Sciatic nerve (tissue), 2 donors: Measurements from ENCODE around the gene RELCH. TPM values are rescaled to one million over a fixed set of nuclear protein-coding genes. Genes with fewer than 3 reads are reported as not detected.
A peak's percentile ranks its signal among the peaks of the same experiment; 100 is the strongest.
"Not testable (repeated sequence)": the region's sequence is repeated elsewhere in the genome, so short reads cannot be mapped to it uniquely, and the experiment has no call there.

Experiments used
- ATAC-seq: fragments of 200-7000 bp; cut with Tn5 transposase; one replicate; pipeline ENCODE4 v1.9.1; 2020; ENCODE audit warnings: mild to moderate bottlenecking, moderate library complexity
- DNase-seq: peaks from one replicate; pipeline ENCODE4 v3.0.0-alpha.2; 2020; ENCODE audit warnings: low spot score
- intact Hi-C: fragments of 100-400 bp; cut with DNase I; formaldehyde crosslinking; loops from one replicate; pipeline ENCODE4 v1.14.2; 2022
- total RNA-seq: library from RNA; stranded (reverse); fragmentation: NEBNext Ultra II Directional; extraction: Animal tissue kit (Norgen Biotek cat#: 25700); gene quantifications from one replicate; pipeline ENCODE4 v1.2.1, GENCODE V29; 2021
- donor health status: DM: no; HTN: no; CAD: no.
- donor health status: DM: no; HTN: no; CAD: no.

Gene RELCH, protein sequence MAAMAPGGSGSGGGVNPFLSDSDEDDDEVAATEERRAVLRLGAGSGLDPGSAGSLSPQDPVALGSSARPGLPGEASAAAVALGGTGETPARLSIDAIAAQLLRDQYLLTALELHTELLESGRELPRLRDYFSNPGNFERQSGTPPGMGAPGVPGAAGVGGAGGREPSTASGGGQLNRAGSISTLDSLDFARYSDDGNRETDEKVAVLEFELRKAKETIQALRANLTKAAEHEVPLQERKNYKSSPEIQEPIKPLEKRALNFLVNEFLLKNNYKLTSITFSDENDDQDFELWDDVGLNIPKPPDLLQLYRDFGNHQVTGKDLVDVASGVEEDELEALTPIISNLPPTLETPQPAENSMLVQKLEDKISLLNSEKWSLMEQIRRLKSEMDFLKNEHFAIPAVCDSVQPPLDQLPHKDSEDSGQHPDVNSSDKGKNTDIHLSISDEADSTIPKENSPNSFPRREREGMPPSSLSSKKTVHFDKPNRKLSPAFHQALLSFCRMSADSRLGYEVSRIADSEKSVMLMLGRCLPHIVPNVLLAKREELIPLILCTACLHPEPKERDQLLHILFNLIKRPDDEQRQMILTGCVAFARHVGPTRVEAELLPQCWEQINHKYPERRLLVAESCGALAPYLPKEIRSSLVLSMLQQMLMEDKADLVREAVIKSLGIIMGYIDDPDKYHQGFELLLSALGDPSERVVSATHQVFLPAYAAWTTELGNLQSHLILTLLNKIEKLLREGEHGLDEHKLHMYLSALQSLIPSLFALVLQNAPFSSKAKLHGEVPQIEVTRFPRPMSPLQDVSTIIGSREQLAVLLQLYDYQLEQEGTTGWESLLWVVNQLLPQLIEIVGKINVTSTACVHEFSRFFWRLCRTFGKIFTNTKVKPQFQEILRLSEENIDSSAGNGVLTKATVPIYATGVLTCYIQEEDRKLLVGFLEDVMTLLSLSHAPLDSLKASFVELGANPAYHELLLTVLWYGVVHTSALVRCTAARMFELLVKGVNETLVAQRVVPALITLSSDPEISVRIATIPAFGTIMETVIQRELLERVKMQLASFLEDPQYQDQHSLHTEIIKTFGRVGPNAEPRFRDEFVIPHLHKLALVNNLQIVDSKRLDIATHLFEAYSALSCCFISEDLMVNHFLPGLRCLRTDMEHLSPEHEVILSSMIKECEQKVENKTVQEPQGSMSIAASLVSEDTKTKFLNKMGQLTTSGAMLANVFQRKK
- 39.9 TPM for total RNA-seq

DNA sequence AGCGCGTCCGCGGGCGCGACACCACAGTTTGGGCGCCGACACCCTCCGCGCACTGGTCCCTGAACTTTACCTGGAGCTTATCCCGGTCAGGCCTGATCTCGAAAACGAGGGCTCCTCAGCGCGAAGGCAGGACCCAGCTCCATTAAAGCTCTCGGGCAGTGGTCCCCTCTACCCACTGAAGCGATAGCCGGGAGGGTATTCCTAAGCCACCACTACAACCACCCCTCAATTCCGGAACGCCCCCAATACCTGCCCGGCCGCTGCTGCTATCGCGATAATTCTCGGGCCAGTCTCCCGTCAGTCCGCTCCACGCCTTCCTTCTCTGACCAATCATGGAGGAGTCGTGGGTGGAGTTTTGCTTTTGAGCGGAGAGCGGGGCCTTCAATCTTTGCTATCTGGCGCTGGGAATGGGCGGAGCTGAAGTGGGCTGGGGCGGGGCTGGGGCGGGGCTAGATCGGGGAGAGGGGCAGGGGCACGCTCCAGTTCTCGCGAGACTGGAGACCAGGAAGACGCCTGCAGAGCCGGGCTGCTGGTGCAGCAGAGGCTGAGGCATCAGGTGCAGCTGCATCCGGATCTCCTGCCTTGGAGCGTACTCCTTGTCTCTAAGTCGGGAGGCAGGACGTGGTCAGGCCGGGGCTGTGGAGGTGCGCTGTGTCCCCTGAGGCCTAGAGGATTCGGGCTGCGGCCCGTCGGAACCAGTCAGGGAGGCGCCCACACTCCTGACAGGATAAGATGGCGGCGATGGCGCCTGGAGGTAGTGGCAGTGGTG, at the start of gene RELCH, which contains the start of gene PIGN:
Gene RELCH, plus strand, starts transcription at position 482 of the 769 bp plus-strand sequence. Its CDS starts 251 bp downstream, at position 733.
Gene PIGN, minus strand, starts transcription at position 283 of the 769 bp plus-strand sequence. CDS start 25,703 bp downstream, outside the sequence.
- ATAC-seq (peak; percentile 100), DNase-seq (peak; percentile 95)
- intact Hi-C loops: no loop called here

DNA sequence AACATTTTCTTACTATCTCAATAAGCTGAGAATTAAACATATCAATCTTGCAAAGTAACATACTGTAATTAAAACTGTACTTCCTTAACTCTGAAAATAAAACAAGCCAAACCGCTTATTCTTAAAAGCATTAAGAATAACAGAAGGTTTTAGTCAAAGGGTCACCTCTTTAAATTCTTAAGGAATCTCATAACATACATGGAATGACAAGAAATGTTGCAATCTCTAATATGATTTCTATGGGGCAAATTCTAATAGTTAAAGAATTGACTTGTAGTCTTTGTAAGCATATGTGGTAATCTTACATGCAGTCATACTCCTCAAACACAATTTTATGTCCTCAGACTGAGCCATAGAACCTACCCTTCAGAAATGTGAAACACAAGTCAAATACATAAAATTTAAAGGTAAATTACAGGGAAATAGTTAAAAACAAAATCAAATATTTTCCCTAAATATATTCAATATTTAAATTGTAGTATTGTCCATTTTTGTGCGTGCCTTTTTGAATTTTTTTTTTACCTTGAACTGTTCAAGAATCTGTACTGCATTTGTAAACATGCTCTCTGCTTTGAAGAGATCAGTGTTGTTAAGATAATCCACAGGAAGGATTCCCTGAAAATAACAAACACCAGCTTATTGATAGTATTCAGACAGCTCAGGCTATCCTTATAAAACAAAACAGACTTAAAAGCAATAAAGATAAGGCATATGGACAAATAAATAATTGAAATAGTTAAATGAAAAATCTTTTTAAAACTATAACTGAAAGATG, 48.4 kb upstream of the RELCH start:
- ATAC-seq (no peak), DNase-seq (no peak)
- intact Hi-C loops: no loop called here

DNA sequence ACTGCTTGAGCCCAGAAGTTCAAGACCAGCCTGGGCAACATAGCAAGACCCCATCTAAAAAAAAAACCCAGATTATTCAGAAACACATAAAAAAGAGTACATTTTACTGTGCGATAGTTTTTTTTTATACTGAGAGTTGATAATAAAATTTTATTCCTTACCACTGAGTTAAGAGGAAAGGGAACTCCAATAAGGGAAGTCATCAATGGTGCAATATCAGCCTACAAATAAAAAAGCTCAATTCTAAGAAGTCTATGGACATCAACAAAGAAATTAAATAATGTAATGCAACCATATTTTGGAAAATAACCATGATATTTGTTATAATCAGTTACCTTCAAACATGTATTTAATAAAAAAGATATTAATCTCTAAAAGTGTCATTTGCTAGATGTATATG, 46.8 kb upstream of the RELCH start:
- intact Hi-C loops: no loop called here
- no peak for ATAC-seq

DNA sequence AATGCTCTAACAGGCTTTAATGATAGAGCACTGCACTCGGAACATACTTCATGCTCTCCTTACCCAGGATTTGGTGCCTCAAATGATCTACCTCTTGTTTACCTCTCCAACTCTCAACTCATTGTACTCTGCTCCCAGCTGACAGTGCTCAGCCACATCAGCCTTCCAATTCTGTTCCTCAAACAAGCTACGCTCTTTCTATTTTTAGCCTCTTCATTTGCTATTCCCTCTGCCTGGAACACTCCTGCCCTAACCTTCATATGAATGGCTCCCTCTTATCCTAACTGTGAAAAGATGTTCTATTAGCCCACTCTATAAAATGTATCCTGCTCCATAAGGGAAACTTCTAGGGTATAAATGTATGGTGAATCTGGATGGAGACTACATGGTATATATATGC, 42.7 kb upstream of the RELCH start:
- intact Hi-C loops: no loop called here
- ATAC-seq (no peak), DNase-seq (no peak)

More for the DNA sequence above, 46.8 kb upstream of the RELCH start:
- DNase-seq: no peak

DNA sequence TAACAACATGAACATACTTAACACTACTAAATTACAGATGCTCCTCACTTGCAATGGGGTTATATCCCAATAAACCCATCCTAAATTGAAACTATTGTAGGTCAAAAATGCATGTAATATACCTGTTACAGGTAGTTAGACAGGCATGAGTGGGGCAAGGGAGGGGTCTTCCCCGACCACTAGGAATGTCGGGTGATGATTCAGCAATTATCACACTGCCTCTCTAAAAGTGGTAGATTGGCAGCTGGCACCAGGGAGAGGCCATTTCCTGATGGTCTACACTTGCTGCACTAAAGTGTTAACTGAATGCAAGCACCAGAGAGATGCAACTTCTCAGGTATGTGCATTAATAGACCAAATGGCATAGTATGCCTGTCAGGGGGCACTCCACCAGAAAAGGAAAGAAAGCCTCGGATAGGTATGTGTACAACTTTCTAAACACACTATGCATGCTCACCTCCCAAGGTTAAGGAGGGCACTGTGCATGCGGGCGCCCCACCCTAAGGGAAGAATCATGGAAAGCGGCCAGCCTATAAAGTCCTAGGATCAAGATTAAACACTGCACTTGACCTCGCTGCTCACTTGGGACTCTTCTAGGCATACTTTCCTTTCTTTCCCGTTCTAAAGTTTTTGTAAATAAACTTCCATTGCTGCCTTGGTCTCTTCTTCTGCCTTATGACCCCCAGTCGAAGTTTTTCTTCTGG, 35.8 kb upstream of the RELCH start:
- no peak for DNase-seq
- intact Hi-C loops: no loop called here
- no peak for ATAC-seq

DNA sequence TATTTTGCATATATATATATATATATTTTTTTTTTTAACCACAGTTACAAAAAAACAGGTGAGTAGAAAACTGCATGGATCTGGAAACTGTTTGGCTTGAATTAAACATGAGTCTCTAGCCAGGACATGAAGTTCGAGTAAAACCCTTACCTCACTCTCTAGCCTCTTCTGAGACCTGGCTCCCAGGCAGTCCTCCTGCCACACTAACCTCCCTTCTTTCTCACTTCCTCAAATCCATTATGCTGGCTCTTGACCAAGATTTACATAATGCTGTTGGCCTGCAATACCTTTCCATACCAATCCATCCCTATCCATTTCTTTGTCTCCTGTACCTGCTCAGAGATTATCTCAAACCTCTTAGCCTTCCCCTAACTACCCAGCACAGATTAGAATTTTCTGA, 34.2 kb upstream of the RELCH start:
- intact Hi-C loops: no loop called here

DNA sequence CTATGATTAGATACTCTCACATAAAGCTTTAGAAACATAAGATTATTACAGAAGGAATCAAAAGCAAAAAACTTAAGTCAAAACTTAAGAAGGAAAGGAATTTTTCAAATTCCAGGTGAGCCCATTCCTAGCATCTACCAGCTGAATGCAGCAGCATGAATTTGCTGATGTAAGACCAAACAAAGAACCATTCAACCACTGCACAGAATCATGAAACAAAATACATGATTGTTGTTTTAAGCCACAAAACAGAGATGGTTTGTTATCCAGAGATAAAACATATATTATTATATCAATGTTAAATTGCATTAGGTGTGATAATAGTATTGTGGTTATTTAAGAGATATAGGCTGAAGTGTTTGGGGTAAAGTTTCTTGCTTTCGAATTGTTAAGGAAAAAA, 29.2 kb upstream of the RELCH start:
- intact Hi-C loops: no loop called here
- no peak for DNase-seq
- ATAC-seq: no peak

More for the DNA sequence above, 34.2 kb upstream of the RELCH start:
- no peak for DNase-seq
- ATAC-seq: no peak

DNA sequence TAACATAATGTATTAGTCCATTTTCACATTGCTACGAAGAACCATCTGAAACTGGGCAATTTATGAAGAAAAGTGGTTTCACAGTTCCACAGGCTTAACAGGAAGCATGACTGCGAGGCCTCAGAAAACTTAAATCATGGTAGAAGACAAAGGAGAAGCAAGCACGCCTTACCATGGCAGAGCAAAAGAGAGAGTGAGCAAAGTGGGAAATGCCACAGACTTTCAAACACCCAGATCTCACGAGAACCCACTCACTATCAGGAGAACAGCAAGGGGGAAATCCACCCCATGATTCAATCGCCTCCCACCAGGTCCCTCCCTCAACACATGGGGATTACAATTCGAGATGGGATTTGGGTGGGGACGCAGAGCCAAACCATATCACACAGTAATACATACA, 22.7 kb upstream of the RELCH start:
- intact Hi-C loops: no loop called here
- ATAC-seq: no peak
- no peak for DNase-seq

DNA sequence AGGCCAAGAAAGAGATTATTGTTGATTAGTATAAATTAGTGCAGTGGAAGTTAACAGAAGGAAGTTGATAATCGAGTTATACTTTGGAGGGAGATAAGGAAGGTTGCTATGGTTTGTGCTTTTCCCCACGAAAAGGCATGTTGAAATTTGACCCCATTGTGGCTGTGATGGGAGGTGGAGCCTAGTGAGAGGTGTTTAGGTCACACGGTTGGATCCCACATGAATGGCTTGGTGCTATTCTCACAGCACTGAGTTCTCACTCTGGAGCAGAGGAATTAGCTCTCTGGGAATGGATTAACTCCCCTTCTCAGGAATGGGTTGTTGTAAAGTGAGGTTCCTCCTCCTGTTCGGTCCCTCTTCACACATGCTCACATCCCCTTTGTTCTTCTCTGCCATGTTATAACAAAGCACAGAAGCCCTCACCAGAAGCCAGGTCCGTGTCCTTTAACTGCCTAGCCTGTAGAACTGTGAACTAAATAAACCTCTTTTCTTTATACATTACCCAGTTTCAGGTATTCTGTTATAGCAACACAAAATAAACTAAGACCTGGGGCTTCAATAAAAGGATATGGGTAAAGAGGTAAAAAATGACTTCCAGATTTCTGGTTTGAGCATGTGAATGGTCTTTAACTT, 22.1 kb upstream of the RELCH start:
- ATAC-seq (no peak), DNase-seq (no peak)
- intact Hi-C loops: no loop called here

DNA sequence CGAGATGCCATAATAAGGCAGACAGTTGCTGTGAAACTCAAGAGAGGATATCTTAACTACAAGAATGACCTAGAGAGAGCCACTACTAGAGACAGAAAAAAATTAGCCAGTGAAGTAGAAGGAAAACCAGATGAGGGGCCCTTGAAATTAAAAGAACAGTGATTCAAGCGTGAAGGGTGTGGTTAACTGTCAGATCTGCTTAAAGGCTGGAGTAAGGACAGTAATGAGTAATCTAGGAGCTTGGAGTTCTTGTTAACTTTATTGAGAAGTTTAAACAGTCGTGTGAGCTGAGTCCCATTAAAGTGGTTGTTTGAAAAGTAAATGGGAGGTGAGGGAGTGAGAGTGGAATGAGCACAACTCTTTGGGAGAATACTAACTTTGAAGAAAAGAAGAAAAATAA, 21.5 kb upstream of the RELCH start:
- no peak for ATAC-seq
- no peak for DNase-seq

DNA sequence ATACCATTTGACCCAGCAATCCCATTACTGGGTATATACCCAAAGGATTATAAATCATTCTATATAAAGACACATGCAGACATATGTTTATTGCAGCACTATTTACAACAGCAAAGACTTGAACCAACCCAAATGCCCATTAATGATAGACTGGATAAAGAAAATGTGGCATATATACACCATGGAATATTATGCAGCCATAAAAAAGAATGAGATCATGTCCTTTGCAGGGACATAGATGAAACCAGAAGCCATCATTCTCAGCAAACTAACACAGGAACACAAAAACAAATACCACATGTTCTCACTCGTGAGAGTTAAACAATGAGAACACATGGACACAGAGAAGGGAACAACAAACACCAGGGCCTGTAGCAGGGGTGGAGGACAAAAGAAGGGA, 20.5 kb upstream of the RELCH start:
- DNase-seq, ATAC-seq, intact Hi-C loops: not testable (repeated sequence)

More for the DNA sequence above, 21.5 kb upstream of the RELCH start:
- intact Hi-C loops: no loop called here

DNA sequence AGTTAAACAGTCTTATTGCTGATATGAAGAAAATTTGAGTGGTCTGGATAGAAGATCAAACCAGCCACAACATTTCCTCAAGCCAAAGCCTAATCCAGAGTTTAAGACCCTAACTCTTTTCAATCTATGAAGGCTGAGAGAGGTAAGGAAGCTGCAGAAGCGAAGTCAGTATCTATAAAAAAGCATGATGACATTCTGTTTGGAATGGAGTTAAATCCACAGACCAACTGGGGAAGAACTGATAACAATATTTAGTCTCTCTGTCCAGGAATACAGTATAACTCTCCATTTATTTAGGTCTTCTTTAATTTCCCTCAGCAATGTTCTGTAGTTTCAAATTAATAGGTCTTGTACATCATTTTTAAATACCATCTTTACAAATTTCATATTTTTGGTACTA, 16.2 kb upstream of the RELCH start:
- intact Hi-C loops: no loop called here
- ATAC-seq: no peak
- no peak for DNase-seq

DNA sequence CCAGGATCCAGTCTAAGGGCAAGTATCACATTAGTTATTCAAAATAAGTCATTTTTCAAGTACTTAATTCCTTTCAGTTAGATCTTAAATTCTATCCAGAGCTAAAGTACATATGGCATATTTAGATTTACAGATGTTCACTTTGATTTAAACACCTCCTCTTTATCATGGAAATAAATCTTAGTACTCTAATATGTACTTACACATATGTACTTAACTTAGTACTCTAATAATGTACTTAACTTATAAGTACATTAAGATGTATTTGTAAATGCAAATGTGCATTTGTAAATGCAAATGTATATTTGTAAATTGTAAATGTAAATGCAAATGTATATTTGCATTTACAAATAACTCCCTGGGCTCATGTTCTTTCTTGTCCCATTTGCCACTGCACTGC, 14.8 kb upstream of the RELCH start:
- ATAC-seq: no peak
- intact Hi-C loops: no loop called here
- DNase-seq: no peak

DNA sequence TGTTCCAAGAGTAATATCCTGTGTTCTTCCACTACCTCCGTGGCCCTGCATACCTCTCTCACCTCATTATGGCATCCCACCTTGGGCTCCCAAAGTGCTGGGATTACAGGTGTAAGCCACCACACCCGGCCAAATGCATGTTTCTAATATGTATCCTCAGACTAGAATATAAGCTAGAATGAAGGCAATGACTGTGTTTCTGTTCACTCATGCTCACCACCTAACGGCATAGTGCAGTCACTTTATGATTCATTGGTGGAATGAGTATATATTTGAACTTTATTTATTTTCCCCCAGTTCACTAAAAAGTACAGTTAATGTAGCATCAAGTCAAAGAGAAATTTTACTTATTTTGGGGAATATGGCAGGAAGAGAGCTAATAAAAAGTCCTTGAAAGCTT, 11.5 kb upstream of the RELCH start:
- DNase-seq: no peak

DNA sequence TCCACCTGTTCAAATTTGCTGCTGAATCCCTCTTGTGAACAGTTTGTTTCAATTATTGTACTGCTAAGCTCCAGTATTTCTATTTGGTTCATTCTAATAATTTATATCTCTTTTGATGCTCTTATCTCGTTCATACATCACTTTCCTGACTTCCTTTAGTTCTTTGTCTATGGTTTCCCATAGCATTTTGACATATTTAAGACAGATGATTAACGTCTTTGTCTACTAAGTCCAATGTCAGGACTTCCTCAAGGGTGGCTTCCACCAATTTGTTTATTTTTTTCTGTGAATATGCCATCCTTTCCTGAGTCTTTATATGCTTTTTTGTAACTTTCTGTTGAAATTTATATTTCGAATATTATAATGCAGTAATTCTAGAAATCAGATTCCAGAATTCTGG, 9.8 kb upstream of the RELCH start:
- intact Hi-C loops: no loop called here
- DNase-seq (no peak), ATAC-seq (no peak)

More for the DNA sequence above, 11.5 kb upstream of the RELCH start:
- intact Hi-C loops: no loop called here
- no peak for ATAC-seq

DNA sequence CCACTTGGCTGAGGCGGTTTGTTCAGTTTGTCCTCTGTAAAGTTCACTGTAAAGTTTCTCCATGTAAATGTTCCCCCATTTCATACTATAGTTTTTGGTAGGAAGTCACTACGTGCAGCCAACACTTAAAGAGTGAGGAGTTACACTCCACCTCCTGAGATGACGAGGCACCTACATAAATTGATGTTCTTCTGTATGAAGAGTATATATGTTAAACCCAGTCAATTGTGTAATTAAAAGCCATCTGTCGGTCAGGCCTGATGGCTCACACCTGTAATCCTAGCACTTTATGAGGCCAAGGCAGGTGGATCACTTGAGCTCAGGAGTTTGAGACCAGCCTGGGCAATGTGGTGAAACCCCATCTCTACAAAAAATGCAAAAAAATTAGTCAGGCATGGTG, 7.8 kb upstream of the RELCH start:
- intact Hi-C loops: no loop called here
- ATAC-seq: no peak
- DNase-seq: no peak

DNA sequence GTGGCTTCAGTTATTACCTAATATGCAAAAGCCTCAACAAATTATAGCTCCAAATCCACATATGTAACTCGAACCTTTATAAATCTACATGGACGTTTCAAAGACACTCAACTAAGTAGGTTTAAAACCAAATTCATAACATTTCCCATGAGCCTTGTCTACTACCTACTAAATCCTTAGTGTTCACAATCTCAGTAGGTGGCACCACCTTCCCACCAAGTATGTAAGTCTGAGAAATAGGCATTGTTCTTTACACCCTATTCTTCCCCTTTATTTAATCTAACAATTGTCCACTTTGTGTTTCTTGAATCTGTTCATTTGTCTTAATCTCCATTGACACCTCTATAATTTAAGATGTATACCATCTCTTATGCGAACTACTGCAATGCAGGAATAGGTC, 4.8 kb upstream of the RELCH start:
- ATAC-seq (no peak), DNase-seq (no peak)
- intact Hi-C loops: no loop called here
